Colonic mucosa (tissue), 4 donors: ENCODE measurements around the gene CNDP1. TPM values are rescaled to one million over a fixed set of nuclear protein-coding genes. Genes with fewer than 3 reads are reported as not detected.

Experiments used
- DNase-seq: peaks from one replicate; pipeline ENCODE4 v3.0.0-alpha.2; 2020
- H3K27ac ChIP-seq: fragments of 200-600 bp; one replicate; pipeline ENCODE4 v1.8.0; 2021
- H3K27me3 ChIP-seq: fragments of 200-600 bp; one replicate; pipeline ENCODE4 v1.8.0; 2021
- H3K36me3 ChIP-seq: fragments of 200-600 bp; one replicate; pipeline ENCODE4 v1.8.0; 2021
- H3K4me1 ChIP-seq: fragments of 200-600 bp; one replicate; pipeline ENCODE4 v1.8.0; 2021; ENCODE audit warnings: mild to moderate bottlenecking
- H3K4me3 ChIP-seq: fragments of 200-600 bp; one replicate; pipeline ENCODE4 v1.8.0; 2021
- H3K9ac ChIP-seq, 2 donors: one replicate each; pipeline ENCODE4 v1.7.0; 2013; ENCODE audit warnings: control low read depth in 2 of 2, low read depth in 2 of 2, low read length in 2 of 2
- H3K9me3 ChIP-seq: fragments of 200-600 bp; one replicate; pipeline ENCODE4 v1.8.0; 2021
- intact Hi-C: fragments of 100-400 bp; cut with DNase I; formaldehyde crosslinking; loops from one replicate; pipeline ENCODE4 v1.14.1; 2022
- total RNA-seq, 2 donors: library from RNA; stranded (reverse); fragmentation: NEBNext Ultra II Directional in 1 of 2; extraction: Animal tissue kit (Norgen Biotek cat#: 25700) in 1 of 2; gene quantifications; one replicate each; pipeline ENCODE4 v1.2.1, GENCODE V29; 2021
- TF ChIP-seq, protein P1 (sequence below): fragments of 200-600 bp; IDR thresholded peaks from one replicate; pipeline ENCODE4 v1.8.0; 2022; ENCODE audit warnings: antibody characterized with exemption, mild to moderate bottlenecking
- donor health status: healthy.
- donor health status: DM: no; HTN: no; CAD: no.
- donor health status: DM: no; HTN: no; CAD: no.

Gene CNDP1
- total RNA-seq, 2 donors from 2014 or later: 0.10 TPM; not detected in 1

- intact Hi-C loops: no loop called here
- Histone ChIP-seq H3K4me3 (no peak overlapping the region), H3K27ac (no peak overlapping the region), H3K9me3 (no peaks in the 10 kb centered on the region), H3K4me1 (no peaks in the 10 kb centered on the region), H3K36me3 (no peaks in the 10 kb centered on the region), H3K9ac (no peak overlapping the region), H3K27me3 (no peaks in the 10 kb centered on the region)
- no peak for DNase-seq
- TF ChIP-seq, protein P1, sequence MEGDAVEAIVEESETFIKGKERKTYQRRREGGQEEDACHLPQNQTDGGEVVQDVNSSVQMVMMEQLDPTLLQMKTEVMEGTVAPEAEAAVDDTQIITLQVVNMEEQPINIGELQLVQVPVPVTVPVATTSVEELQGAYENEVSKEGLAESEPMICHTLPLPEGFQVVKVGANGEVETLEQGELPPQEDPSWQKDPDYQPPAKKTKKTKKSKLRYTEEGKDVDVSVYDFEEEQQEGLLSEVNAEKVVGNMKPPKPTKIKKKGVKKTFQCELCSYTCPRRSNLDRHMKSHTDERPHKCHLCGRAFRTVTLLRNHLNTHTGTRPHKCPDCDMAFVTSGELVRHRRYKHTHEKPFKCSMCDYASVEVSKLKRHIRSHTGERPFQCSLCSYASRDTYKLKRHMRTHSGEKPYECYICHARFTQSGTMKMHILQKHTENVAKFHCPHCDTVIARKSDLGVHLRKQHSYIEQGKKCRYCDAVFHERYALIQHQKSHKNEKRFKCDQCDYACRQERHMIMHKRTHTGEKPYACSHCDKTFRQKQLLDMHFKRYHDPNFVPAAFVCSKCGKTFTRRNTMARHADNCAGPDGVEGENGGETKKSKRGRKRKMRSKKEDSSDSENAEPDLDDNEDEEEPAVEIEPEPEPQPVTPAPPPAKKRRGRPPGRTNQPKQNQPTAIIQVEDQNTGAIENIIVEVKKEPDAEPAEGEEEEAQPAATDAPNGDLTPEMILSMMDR: no peak
Measured at GRCh38 chr18:74631623-74632350, 97.5 kb downstream of the CNDP1 start.

DNA sequence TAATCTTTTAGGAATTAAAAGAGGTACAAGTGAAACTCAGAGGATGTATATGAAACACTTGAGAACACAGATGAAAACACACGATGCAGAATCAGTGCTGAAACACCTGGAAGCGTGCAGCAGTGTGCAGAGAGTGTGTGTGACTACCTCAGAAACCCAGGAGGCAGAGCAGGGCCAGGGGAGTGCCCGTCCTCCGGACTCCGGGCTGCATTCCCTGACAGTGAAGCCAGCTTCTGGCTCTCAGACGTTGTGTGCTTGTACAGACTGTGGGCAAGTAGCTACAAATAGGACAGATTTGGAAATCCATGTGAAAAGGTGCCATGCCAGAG is 98.0 kb downstream of the CNDP1 start:
- no peaks in the 10 kb centered on the region for H3K36me3 ChIP-seq
- intact Hi-C loops: no loop called here
- H3K9ac ChIP-seq: no peak overlapping the region
- no peak overlapping the region for H3K4me3 ChIP-seq
- H3K9me3 ChIP-seq: no peaks in the 10 kb centered on the region
- H3K4me1 ChIP-seq: no peaks in the 10 kb centered on the region
- no peaks in the 10 kb centered on the region for H3K27me3 ChIP-seq
- no peak for DNase-seq
- H3K27ac ChIP-seq: no peak overlapping the region
- TF ChIP-seq, protein P1: no peak

DNA sequence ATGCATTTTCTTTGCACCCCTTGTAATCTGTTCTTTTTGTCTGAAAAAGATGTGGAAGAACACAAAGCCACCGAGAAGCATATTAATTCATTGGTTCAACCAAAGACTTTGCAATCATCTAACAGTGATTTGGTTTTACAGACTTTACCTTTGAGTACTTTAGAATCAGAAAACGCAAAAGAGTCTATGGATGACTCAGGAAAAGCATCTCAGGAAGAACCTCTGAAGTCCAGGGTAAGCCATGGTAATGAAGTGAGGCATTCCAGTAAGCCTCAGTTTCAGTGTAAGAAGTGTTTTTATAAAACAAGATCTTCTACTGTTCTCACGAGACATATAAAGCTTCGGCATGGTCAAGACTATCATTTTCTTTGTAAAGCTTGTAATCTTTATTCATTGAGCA is 98.6 kb downstream of the CNDP1 start:
- no peak overlapping the region for H3K27ac ChIP-seq
- H3K4me3 ChIP-seq: no peak overlapping the region
- TF ChIP-seq, protein P1: no peak
- H3K9ac ChIP-seq: no peak overlapping the region
- no peaks in the 10 kb centered on the region for H3K4me1 ChIP-seq
- H3K36me3 ChIP-seq: no peaks in the 10 kb centered on the region
- no peaks in the 10 kb centered on the region for H3K27me3 ChIP-seq
- intact Hi-C loops: no loop called here
- no peaks in the 10 kb centered on the region for H3K9me3 ChIP-seq
- DNase-seq: no peak

DNA sequence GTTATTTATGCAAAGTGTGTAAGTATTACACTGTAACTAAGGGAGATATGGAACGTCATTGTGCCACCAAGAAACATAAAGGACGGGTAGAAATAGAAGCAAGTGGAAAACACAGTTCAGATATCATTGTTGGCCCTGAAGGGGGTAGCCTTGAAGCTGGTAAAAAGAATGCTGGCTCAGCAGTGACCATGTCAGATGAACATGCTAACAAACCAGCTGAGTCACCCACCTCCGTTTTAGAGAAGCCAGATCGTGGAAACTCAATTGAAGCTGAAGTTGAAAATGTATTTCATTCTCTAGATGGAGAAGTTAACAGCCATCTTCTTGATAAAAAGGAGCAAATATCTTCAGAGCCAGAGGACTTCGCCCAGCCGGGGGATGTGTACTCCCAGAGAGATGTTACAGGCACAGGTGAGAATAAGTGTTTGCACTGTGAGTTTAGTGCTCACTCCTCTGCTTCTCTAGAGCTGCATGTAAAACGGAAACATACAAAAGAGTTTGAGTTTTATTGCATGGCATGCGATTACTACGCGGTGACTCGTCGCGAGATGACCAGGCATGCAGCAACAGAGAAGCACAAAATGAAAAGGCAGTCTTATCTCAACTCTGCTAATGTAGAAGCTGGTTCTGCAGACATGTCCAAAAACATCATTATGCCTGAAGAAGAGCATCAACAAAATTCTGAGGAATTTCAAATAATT is 99.5 kb downstream of the CNDP1 start:
- Histone ChIP-seq H3K9me3 (no peaks in the 10 kb centered on the region), H3K36me3 (no peaks in the 10 kb centered on the region), H3K4me1 (no peaks in the 10 kb centered on the region), H3K27me3 (no peaks in the 10 kb centered on the region), H3K27ac (no peak overlapping the region), H3K4me3 (no peak overlapping the region), H3K9ac (no peak overlapping the region)
- TF ChIP-seq, protein P1: no peak
- DNase-seq: no peak
- intact Hi-C loops: no loop called here

DNA sequence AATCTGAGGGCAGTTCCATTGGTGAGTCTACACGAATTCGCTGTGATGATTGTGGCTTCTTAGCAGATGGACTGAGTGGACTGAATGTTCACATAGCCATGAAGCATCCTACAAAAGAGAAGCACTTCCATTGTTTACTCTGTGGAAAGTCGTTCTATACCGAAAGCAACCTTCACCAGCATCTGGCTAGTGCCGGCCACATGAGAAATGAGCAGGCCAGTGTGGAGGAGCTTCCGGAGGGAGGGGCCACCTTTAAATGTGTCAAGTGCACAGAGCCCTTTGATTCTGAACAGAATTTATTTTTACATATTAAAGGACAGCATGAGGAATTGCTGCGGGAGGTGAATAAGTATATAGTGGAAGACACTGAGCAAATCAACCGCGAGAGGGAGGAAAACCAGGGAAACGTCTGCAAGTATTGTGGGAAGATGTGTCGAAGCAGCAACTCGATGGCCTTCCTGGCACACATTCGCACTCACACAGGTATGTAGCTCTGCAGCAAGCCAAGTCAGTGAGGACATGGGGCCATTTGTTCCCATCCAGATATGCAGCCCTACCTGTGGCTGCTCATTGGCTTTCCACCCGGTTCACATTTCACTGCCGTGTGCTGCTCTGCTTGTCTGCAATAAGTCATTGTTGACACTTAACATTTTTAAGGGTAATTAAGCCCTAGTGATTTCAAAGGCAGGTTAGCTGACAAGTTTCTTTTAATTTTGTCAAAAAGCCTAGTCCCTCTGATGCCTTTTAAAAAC is 101.1 kb downstream of the CNDP1 start:
- Histone ChIP-seq H3K4me1 (no peaks in the 10 kb centered on the region), H3K9ac (no peak overlapping the region), H3K9me3 (no peaks in the 10 kb centered on the region), H3K27me3 (no peaks in the 10 kb centered on the region), H3K27ac (no peak overlapping the region), H3K36me3 (no peaks in the 10 kb centered on the region), H3K4me3 (no peak overlapping the region)
- TF ChIP-seq, protein P1: no peak
- no peak for DNase-seq
- intact Hi-C loops: no loop called here

Other genes with a start within 250 kb of the CNDP1 start
- gene CYB5A, start 242.5 kb upstream of the CNDP1 start, total RNA-seq: 100 to 1,000 TPM; 107 to 114 TPM
- not detected for gene C18orf63, start 218.7 kb upstream of the CNDP1 start, total RNA-seq
- gene DIPK1C, start 77.2 kb upstream of the CNDP1 start, total RNA-seq: under 1 TPM in 1 of 2 donors, not detected in 1; 0.24 TPM
- 100 to 1,000 TPM; 206 to 261 TPM for gene CNDP2, start 38.1 kb upstream of the CNDP1 start, total RNA-seq
- gene ZNF407, start 63.4 kb downstream of the CNDP1 start, total RNA-seq: 10 to 100 TPM in 1 of 2 donors, 1 to 10 TPM in 1; 8.1 to 13.1 TPM